HepG2 (cell line): ENCODE measurements around the gene SPATA33. TPM values are rescaled to one million over a fixed set of nuclear protein-coding genes. Genes with fewer than 3 reads are reported as not detected.

Source experiments
- CBFB ChIP-seq: sonication (generic); formaldehyde crosslinking; IDR thresholded peaks from 2 replicates; pipeline ENCODE4 v1.4.0; 2020; ENCODE audit warnings: missing genetic modification reagents
- CCDC6 ChIP-seq: sonication (generic); formaldehyde crosslinking; IDR thresholded peaks from 2 replicates; pipeline ENCODE4 v1.8.1; 2022; ENCODE audit warnings: mild to moderate bottlenecking, missing genetic modification reagents, moderate library complexity
- DRAP1 ChIP-seq: IDR thresholded peaks from 2 replicates; pipeline ENCODE4 v1.6.1; 2016; ENCODE audit warnings: missing genetic modification reagents, missing compliant biosample characterization
- HBP1 ChIP-seq: IDR thresholded peaks from 2 replicates; pipeline ENCODE4 v1.6.1; 2016; ENCODE audit warnings: low read depth, control low read depth
- HNF4A ChIP-seq: sonication (generic); formaldehyde crosslinking; IDR thresholded peaks from 2 replicates; pipeline ENCODE4 v1.4.0; 2020; ENCODE audit warnings: missing genetic modification reagents
- HOXA9 ChIP-seq: sonication (generic); formaldehyde crosslinking; IDR thresholded peaks from 2 replicates; pipeline ENCODE4 v1.8.1; 2022; ENCODE audit warnings: missing genetic modification reagents, mild to moderate bottlenecking, moderate library complexity, borderline replicate concordance
- KLF16 ChIP-seq, 2 experiments: sonication (generic) in 1 of 2; formaldehyde crosslinking in 1 of 2; IDR thresholded peaks; 2 replicates each; pipeline versions ENCODE4 v1.6.1 to v1.8.0; 2016 to 2023; ENCODE audit warnings: missing genetic modification reagents in 2 of 2, missing compliant biosample characterization in 1 of 2
- NCOA1 ChIP-seq: sonication (generic); formaldehyde crosslinking; IDR thresholded peaks from 2 replicates; pipeline ENCODE4 v1.9.0; 2021; ENCODE audit warnings: missing genetic modification reagents
- NR2F6 ChIP-seq, 2 experiments: IDR thresholded peaks; 2 replicates each; pipeline ENCODE4 v1.6.1; 2016; ENCODE audit warnings: antibody characterized with exemption in 1 of 2, mild to moderate bottlenecking in 1 of 2
- NRL ChIP-seq: sonication (generic); formaldehyde crosslinking; IDR thresholded peaks from 2 replicates; pipeline ENCODE4 v1.5.0; 2020; ENCODE audit warnings: missing genetic modification reagents, mild to moderate bottlenecking, moderate library complexity, borderline replicate concordance
- PPARG ChIP-seq: conservative IDR thresholded peaks from 2 replicates; pipeline ENCODE4 v1.6.1; 2016; ENCODE audit warnings: missing biosample characterization, missing genetic modification reagents
- TEAD3 ChIP-seq: optimal IDR thresholded peaks from 2 replicates; pipeline ENCODE3; 2016; ENCODE audit warnings: borderline replicate concordance
- ZBTB38 ChIP-seq: sonication (generic); formaldehyde crosslinking; IDR thresholded peaks from 2 replicates; pipeline ENCODE4 v1.5.1; 2020; ENCODE audit warnings: mild to moderate bottlenecking, missing genetic modification reagents
- ZC3H4 ChIP-seq: sonication (generic); formaldehyde crosslinking; IDR thresholded peaks from 2 replicates; pipeline ENCODE4 v1.4.0; 2020; ENCODE audit warnings: missing genetic modification reagents, borderline replicate concordance
- ZFX ChIP-seq: sonication (generic); formaldehyde crosslinking; IDR thresholded peaks from 2 replicates; pipeline ENCODE4 v1.4.0; 2020; ENCODE audit warnings: mild to moderate bottlenecking, low read depth, missing genetic modification reagents, moderate library complexity
- ZFY ChIP-seq: sonication (generic); formaldehyde crosslinking; IDR thresholded peaks from 2 replicates; pipeline ENCODE4 v1.4.0; 2020; ENCODE audit warnings: missing genetic modification reagents
- ZMYM3 ChIP-seq: sonication (generic); formaldehyde crosslinking; IDR thresholded peaks from 2 replicates; pipeline ENCODE4 v1.5.1; 2020; ENCODE audit warnings: mild to moderate bottlenecking, missing genetic modification reagents
- ZNF138 ChIP-seq: sonication (generic); formaldehyde crosslinking; IDR thresholded peaks from 2 replicates; pipeline ENCODE4 v1.5.0; 2020; ENCODE audit warnings: mild to moderate bottlenecking, low read depth, missing genetic modification reagents
- ZNF414 ChIP-seq: sonication (generic); formaldehyde crosslinking; IDR thresholded peaks from 2 replicates; pipeline ENCODE4 v1.5.0; 2020; ENCODE audit warnings: missing genetic modification reagents
- ZNF543 ChIP-seq: sonication (generic); formaldehyde crosslinking; IDR thresholded peaks from 2 replicates; pipeline ENCODE4 v1.4.0; 2020; ENCODE audit warnings: mild to moderate bottlenecking, missing genetic modification reagents
- ZNF550 ChIP-seq: sonication (generic); formaldehyde crosslinking; IDR thresholded peaks from 2 replicates; pipeline ENCODE4 v1.4.0; 2020; ENCODE audit warnings: mild to moderate bottlenecking, missing genetic modification reagents, borderline replicate concordance
- ZNF704 ChIP-seq: sonication (generic); formaldehyde crosslinking; IDR thresholded peaks from 2 replicates; pipeline ENCODE4 v1.8.1; 2023; ENCODE audit warnings: mild to moderate bottlenecking, inconsistent platforms, moderate library complexity, missing genetic modification reagents, borderline replicate concordance
- ZNF713 ChIP-seq: sonication (generic); formaldehyde crosslinking; IDR thresholded peaks from 2 replicates; pipeline ENCODE4 v1.4.0; 2020; ENCODE audit warnings: mild to moderate bottlenecking, missing genetic modification reagents
- ZNF788 ChIP-seq: sonication (generic); formaldehyde crosslinking; IDR thresholded peaks from 2 replicates; pipeline ENCODE4 v1.5.0; 2020; ENCODE audit warnings: mild to moderate bottlenecking, missing genetic modification reagents, borderline replicate concordance
- ZNF792 ChIP-seq: IDR thresholded peaks from 2 replicates; pipeline ENCODE4 v1.6.1; 2016
- polyA plus RNA-seq, 8 experiments: library from polyadenylated mRNA; depleted of rRNA in 3 of 8; stranded (reverse) in 7 of 8; unstranded in 1 of 8; fragments of >200 nt; fragmentation: Illumina TruSeq in 4 of 8; extraction: Trizol in 4 of 8; gene quantifications; 2 replicates each; pipeline versions ENCODE4 v1.2.1 to v1.2.3, GENCODE V29; 2011 to 2016; ENCODE audit warnings: low read depth in 4 of 8, missing spikeins in 1 of 8, mixed read lengths in 1 of 8; ENCODE audit not compliant: insufficient read depth in 1 of 8
- total RNA-seq, 5 experiments: library from RNA; depleted of rRNA; stranded (reverse); fragments of >200 nt; fragmentation: Illumina TruSeq; extraction: Trizol; gene quantifications; 2 replicates each; pipeline ENCODE4 v1.2.3, GENCODE V29; 2016; ENCODE audit warnings: low read depth in 1 of 5

SPATA33 gene
- total and polyA plus RNA-seq, 2 of the 13 experiments (the other 11 are each of a cell fraction or from before 2014, with no cell fraction given) = 5.7 to 11.0 TPM

GRCh38 chr16:89695086-89695874 lies 37.6 kb downstream of the SPATA33 start (continued):
- TF ChIP-seq ZNF792 (CRISPR knock-in tag) = no peak
- TF ChIP-seq ZNF788 (CRISPR knock-in tag) = peak; percentile 84
- TF ChIP-seq ZNF138 (CRISPR knock-in tag) = 0 out of 2 replicates have a peak, but pooled peaks have one; percentile 59
- TF ChIP-seq ZNF414 = 0 out of 2 replicates have a peak, but pooled peaks have one; percentile 13
- TF ChIP-seq HBP1 (CRISPR knock-in tag) = no peak
- peak; percentile 34; the same call in 1 of the 2 replicates for TF ChIP-seq ZC3H4 (CRISPR knock-in tag)
- TF ChIP-seq TEAD3 = peak; percentile 49
- TF ChIP-seq NCOA1 (CRISPR knock-in tag) = peak; percentile 25; the same call in 1 of the 2 replicates
- peak; percentile 83 for TF ChIP-seq ZFY (CRISPR knock-in tag)
- TF ChIP-seq ZNF713 = peak; percentile 30; the same call in 1 of the 2 replicates
- peak; percentile 25; the same call in 1 of the 2 replicates for TF ChIP-seq ZNF543 (CRISPR knock-in tag)
- peak; percentile 15; the same call in 1 of the 2 replicates for TF ChIP-seq NRL (CRISPR knock-in tag)
- TF ChIP-seq HOXA9 (CRISPR knock-in tag) = no peak
- no peak for TF ChIP-seq NR2F6 (IDR thresholded peaks at IDR 0.05)
- peak; percentile 18; the same call in 1 of the 2 replicates for TF ChIP-seq NR2F6 (CRISPR knock-in tag; IDR thresholded peaks at IDR 0.05)
- TF ChIP-seq PPARG (CRISPR knock-in tag) = no peak; the same call in 1 of the 2 replicates
- TF ChIP-seq ZMYM3 (CRISPR knock-in tag) = peak; percentile 66; the same call in 1 of the 2 replicates
- 0 out of 2 replicates have a peak, but pooled peaks have one; percentile 39 for TF ChIP-seq CCDC6 (CRISPR knock-in tag)
- TF ChIP-seq ZBTB38 (CRISPR knock-in tag) = peak; percentile 67
- peak; percentile 53; the same call in 1 of the 2 replicates for TF ChIP-seq HNF4A (CRISPR knock-in tag)
- TF ChIP-seq DRAP1 (CRISPR knock-in tag) = peak; percentile 11; the same call in 1 of the 2 replicates
- 0 out of 2 replicates have a peak, but pooled peaks have one; percentile 1 for TF ChIP-seq CBFB (CRISPR knock-in tag)
- TF ChIP-seq KLF16 (CRISPR knock-in tag; IDR thresholded peaks at IDR 0.05) = peak in 1 of 2 experiments; percentile 20; a peak in 1 of 4 replicates
- no peak for TF ChIP-seq ZNF550 (CRISPR knock-in tag)
- peak; percentile 78; the same call in 1 of the 2 replicates for TF ChIP-seq ZNF704
- TF ChIP-seq ZFX (CRISPR knock-in tag) = peak; percentile 88
